Inferior parietal cortex (tissue), 1 donor: Measurements from ENCODE around the gene DNAJB13.

Experiments
- DNase-seq: peaks from one replicate; pipeline ENCODE4 v3.0.0-alpha.2; 2016; ENCODE audit errors: extremely low spot score

Gene DNAJB13

GRCh38 chr11:74015919-74016684 lies 65.3 kb downstream of the DNAJB13 start:
- DNase-seq: no peak

GRCh38 chr11:74017631-74018030 lies 66.8 kb downstream of the DNAJB13 start:
- DNase-seq: no peak

- DNase-seq: no peak
Observed at GRCh38 chr11:74018331-74019005, 67.6 kb downstream of the DNAJB13 start.

- DNase-seq: no peak
Observed at GRCh38 chr11:74019104-74019738, 68.4 kb downstream of the DNAJB13 start.

DNA sequence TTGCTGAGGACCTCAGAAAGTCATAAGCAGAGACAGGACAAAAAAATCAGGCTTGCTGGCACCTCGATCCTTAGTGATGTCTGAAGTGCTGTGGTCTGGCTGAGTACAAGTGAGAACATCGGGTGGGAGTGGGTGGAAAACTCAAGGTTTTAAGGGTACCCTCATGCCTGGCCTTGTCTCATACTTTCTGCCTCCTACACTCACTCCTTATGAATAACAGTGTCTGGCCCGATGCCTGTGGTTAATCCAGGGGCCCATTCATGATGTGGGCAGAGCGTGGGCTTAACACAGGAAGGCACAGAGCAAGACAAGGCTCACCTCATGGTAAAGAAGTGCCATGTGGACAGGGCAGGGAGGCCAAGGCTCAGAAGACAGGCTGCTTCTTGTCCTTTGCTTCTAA lies 69.0 kb downstream of the DNAJB13 start:
- DNase-seq: no peak
